Pancreas (tissue), 10 donors: ENCODE results near the gene POLR2H. TPM values are rescaled to one million over a fixed set of nuclear protein-coding genes. Genes with fewer than 3 reads are reported as not detected.

ENCODE experiments used
- ATAC-seq, 4 donors: fragments of 200-7000 bp; cut with Tn5 transposase; one replicate each; pipeline versions ENCODE4 v1.8.0 to v1.9.1; 2020; ENCODE audit warnings: mild to moderate bottlenecking in 4 of 4, moderate library complexity in 4 of 4
- DNase-seq, 6 donors: peaks; one replicate each; pipeline ENCODE4 v3.0.0-alpha.2; 2020
- FAIRE-seq: peaks from 2 replicates; lab custom pipeline; 2012; peaks lifted over from hg19 to GRCh38; lab: Jason Lieb, UNC
- H3K27ac ChIP-seq, 4 donors: fragments of 200-600 bp; sonication (generic); 1 replicate in 3 of 4; 2 replicates in 1 of 4; pipeline versions ENCODE4 v1.5.0 to v1.8.0; 2020
- H3K27me3 ChIP-seq, 4 donors: fragments of 200-600 bp; one replicate each; pipeline ENCODE4 v1.8.0; 2021
- H3K36me3 ChIP-seq, 3 donors: fragments of 200-600 bp; sonication (generic) in 1 of 3; one replicate each; pipeline versions ENCODE4 v1.5.0 to v1.8.0; 2020 to 2021
- H3K4me1 ChIP-seq, 3 donors: fragments of 200-600 bp; one replicate each; pipeline ENCODE4 v1.8.0; 2021
- H3K4me3 ChIP-seq, 4 donors: fragments of 200-600 bp; sonication (generic) in 2 of 4; one replicate each; pipeline versions ENCODE4 v1.5.0 to v1.8.0; 2020 to 2021
- H3K9me3 ChIP-seq, 4 donors: fragments of 200-600 bp; one replicate each; pipeline ENCODE4 v1.8.0; 2021
- WGBS, 2 donors: extraction: QIAGEN DNeasy Blood & Tissue Kit; methylation state at CpG; one replicate each; pipeline ENCODE4 v1.1.7; 2013; 5-methylcytosine and 5-hydroxymethylcytosine counted together
- intact Hi-C, 3 donors: fragments of 100-400 bp; cut with DNase I; formaldehyde crosslinking; loops; one replicate each; pipeline versions ENCODE4 v1.11.1 to v1.14.2; 2022
- polyA plus RNA-seq, 2 donors: library from polyadenylated mRNA; stranded (reverse); fragments of 200-250 nt; gene quantifications; one replicate each; pipeline ENCODE4 v1.2.3, GENCODE V29; 2013
- total RNA-seq, 6 donors: library from RNA; stranded (reverse); fragmentation: NEBNext Ultra II Directional in 4 of 6; extraction: Animal tissue kit (Norgen Biotek cat#: 25700) in 4 of 6; gene quantifications; one replicate each; pipeline versions ENCODE4 v1.2.1 to v1.2.4, GENCODE V29; 2021 to 2023
- TF ChIP-seq, protein P1 (sequence below), 4 donors: fragments of 200-600 bp; sonication (generic) in 3 of 4; IDR thresholded peaks; one replicate each; pipeline versions ENCODE4 v1.5.0 to v1.8.0; 2021; ENCODE audit warnings: antibody characterized with exemption in 4 of 4
- donor health status: healthy with polysubstance abuse.
- donor health status: DM: no; HTN: no; CAD: no; lungs with moderate emphysema.
- donor health status: DM: no; HTN: no; CAD: no.
- donor health status: control.
- donor health status: control.
- donor health status: Bipolar disorder and iron deficiency.
- donor health status: DM: yes; HTN: yes; CAD: no.
- donor health status: DM: no; HTN: no; CAD: no.
- donor health status: DM: no; HTN: no; CAD: no.
- donor health status: DM: yes; HTN: yes; CAD: no.

The POLR2H gene
- total and polyA plus RNA-seq, 8 donors: 19.7 to 116 (median 28.8) TPM

DNA sequence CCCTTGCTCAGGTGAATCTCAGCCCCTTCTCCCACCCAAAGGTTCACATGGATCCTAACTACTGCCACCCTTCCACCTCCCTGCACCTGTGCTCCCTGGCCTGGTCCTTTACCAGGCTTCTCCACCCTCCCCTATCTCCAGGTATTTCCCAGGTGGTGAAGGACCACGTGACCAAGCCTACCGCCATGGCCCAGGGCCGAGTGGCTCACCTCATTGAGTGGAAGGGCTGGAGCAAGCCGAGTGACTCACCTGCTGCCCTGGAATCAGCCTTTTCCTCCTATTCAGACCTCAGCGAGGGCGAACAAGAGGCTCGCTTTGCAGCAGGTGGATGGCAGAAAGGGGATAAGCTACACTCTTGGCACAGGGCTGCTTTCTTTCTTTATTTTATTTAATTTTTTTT, 19.6 kb upstream of the POLR2H start:
- TF ChIP-seq, protein P1, sequence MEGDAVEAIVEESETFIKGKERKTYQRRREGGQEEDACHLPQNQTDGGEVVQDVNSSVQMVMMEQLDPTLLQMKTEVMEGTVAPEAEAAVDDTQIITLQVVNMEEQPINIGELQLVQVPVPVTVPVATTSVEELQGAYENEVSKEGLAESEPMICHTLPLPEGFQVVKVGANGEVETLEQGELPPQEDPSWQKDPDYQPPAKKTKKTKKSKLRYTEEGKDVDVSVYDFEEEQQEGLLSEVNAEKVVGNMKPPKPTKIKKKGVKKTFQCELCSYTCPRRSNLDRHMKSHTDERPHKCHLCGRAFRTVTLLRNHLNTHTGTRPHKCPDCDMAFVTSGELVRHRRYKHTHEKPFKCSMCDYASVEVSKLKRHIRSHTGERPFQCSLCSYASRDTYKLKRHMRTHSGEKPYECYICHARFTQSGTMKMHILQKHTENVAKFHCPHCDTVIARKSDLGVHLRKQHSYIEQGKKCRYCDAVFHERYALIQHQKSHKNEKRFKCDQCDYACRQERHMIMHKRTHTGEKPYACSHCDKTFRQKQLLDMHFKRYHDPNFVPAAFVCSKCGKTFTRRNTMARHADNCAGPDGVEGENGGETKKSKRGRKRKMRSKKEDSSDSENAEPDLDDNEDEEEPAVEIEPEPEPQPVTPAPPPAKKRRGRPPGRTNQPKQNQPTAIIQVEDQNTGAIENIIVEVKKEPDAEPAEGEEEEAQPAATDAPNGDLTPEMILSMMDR (IDR thresholded peaks at IDR 0.05): no peak
- 54 to 58% methylated on average over 7 of the region's 7 CpGs for WGBS, 2 donors
- Histone ChIP-seq H3K36me3 (no peaks in the 10 kb centered on the region), H3K27me3 (no peaks in the 10 kb centered on the region), H3K4me3 (no peak overlapping the region), H3K4me1 (peaks cover 0 to 6% (median 0%) of the 10 kb centered on the region in 3 donors), H3K9me3 (no peaks in the 10 kb centered on the region), H3K27ac (peak overlapping the region in 1 of 4 donors; percentile 22)
- FAIRE-seq (no peak), ATAC-seq (peak; percentile 80 to 89 (median 82)), DNase-seq (peak in 5 of 6 donors; percentile 69 to 92 (median 88))
- intact Hi-C loops: no loop called here

- Histone ChIP-seq H3K4me1 (no peaks in the 10 kb centered on the region), H3K27me3 (no peaks in the 10 kb centered on the region), H3K36me3 (no peaks in the 10 kb centered on the region), H3K27ac (no peak overlapping the region), H3K4me3 (no peak overlapping the region), H3K9me3 (no peaks in the 10 kb centered on the region)
- TF ChIP-seq, protein P1 (IDR thresholded peaks at IDR 0.05): no peak
- intact Hi-C loops: no loop called here
- 80 to 82% methylated on average over 5 of the region's 5 CpGs for WGBS, 2 donors
- no peak for DNase-seq
- ATAC-seq: no peak
- no peak for FAIRE-seq
These were observed 18.2 kb upstream of the POLR2H start for GRCh38 chr3:184343200-184343876.

GRCh38 chr3:184344579-184345316, 16.8 kb upstream of the POLR2H start:
- 85% methylated on average over 20 to 24 of the region's 24 CpGs for WGBS, 2 donors
- FAIRE-seq (no peak), DNase-seq (peak in 1 of 6 donors; percentile 77), ATAC-seq (no peak)
- H3K4me1 ChIP-seq: no peaks in the 10 kb centered on the region
- no peaks in the 10 kb centered on the region for H3K36me3 ChIP-seq
- H3K27me3 ChIP-seq: no peaks in the 10 kb centered on the region
- peak overlapping the region in 1 of 4 donors; percentile 0 for H3K27ac ChIP-seq
- H3K4me3 ChIP-seq: no peak overlapping the region
- intact Hi-C loops: no loop called here
- H3K9me3 ChIP-seq: no peaks in the 10 kb centered on the region
- TF ChIP-seq, protein P1 (IDR thresholded peaks at IDR 0.05): no peak

GRCh38 chr3:184345317-184346144, 16.0 kb upstream of the POLR2H start:
- H3K9me3 ChIP-seq: no peaks in the 10 kb centered on the region
- WGBS, 2 donors: 40 to 44% methylated on average over 14 of the region's 14 CpGs
- no peak overlapping the region for H3K4me3 ChIP-seq
- ATAC-seq (peak; percentile 32 to 78 (median 76)), DNase-seq (peak in 4 of 6 donors; percentile 44 to 64 (median 61)), FAIRE-seq (no peak)
- intact Hi-C loops: no loop called here
- peak overlapping the region in 1 of 4 donors; percentile 0 for H3K27ac ChIP-seq
- H3K4me1 ChIP-seq: peaks cover 0 to 3% (median 0%) of the 10 kb centered on the region in 3 donors
- TF ChIP-seq, protein P1 (IDR thresholded peaks at IDR 0.05): peak in 2 of 4 donors; percentile 16 to 31
- no peaks in the 10 kb centered on the region for H3K36me3 ChIP-seq
- H3K27me3 ChIP-seq: no peaks in the 10 kb centered on the region
